HG03558 (cell line): ENCODE data around the gene OR5AU1.
"Not testable (repeated sequence)": the region's sequence is repeated elsewhere in the genome, so short reads cannot be mapped to it uniquely, and the experiment has no call there.

Experiments used
- ATAC-seq: cut with Tn5 transposase; IDR thresholded peaks from one replicate; pipeline ENCODE4 v1.9.1; 2021; ENCODE audit warnings: moderate number of reproducible peaks; ENCODE audit not compliant: unreplicated experiment; ENCODE audit errors: extremely low read depth

OR5AU1 gene

DNA sequence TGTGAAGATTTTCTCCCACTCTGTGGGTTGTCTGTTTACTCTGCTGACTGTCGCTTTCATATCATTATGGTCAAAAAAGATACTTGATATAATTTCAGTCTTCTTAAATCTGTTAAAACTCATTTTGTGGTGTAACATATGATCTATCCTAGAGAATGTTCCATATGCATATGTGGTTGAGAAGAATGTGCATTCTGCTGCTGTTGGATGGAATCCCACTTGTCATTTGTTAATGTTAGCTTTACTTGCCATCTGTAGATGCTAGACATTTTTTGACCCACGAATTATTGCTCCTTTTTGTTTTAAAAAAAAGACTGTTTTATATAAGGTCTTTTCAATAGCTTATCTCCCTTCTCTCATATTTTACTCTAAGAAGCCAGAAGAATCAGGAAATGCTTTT, 26.3 kb upstream of the OR5AU1 start:
- ATAC-seq: no peak

GRCh38 chr14:21171128-21171527, 15.3 kb upstream of the OR5AU1 start:
- ATAC-seq: no peak

DNA sequence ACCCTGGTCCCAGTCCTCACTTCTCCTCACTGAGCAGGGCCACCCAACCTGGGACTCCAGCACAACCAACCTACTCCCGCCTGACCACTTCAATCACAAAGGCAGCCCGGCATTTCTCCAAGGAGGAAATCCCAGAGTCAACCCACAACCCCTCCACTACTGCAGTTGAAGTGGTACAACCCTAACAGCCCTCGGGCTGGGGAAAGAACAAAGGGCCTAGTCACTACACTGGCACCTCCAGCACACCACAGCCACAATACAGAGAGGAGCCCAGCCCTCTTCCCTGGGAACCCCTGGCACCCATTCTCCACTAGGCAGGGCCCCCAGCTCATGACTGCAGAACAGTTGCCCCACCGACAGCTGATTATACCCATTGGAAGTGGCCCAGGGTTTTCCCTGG, 13.7 kb upstream of the OR5AU1 start:
- ATAC-seq: no peak

GRCh38 chr14:21168055-21168454, 12.2 kb upstream of the OR5AU1 start:
- ATAC-seq: no peak

- not testable (repeated sequence) for ATAC-seq
Observed at GRCh38 chr14:21165670-21166069, 9.8 kb upstream of the OR5AU1 start.

DNA sequence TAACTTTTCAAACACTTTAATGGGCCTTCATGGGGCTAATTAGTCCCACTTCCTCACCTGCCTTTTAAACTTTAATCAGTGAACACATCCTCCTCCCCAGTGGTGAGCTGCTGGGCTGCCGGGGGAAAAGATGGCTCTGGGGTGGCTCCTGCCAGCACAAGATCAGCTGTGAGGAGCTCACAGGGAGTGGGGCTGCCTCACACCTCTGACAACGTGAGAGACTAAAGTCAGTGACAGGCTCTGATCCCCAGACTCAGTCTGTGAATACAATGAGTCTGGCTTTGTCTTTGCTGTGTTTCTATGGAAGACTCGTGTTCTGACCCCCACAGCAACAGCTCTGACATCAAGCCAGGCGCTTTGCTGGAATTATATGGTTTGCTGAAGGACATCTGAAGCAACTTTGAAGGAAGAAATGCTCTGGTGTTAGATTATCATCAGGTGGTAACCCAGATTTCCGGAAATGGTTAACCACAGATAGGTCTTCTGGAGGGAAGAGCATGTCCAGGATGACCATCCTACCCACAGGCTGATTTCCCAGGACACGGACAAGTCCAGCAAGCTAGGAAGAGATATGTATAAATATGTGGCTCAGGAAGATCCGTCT, 9.2 kb upstream of the OR5AU1 start:
- not testable (repeated sequence) for ATAC-seq

DNA sequence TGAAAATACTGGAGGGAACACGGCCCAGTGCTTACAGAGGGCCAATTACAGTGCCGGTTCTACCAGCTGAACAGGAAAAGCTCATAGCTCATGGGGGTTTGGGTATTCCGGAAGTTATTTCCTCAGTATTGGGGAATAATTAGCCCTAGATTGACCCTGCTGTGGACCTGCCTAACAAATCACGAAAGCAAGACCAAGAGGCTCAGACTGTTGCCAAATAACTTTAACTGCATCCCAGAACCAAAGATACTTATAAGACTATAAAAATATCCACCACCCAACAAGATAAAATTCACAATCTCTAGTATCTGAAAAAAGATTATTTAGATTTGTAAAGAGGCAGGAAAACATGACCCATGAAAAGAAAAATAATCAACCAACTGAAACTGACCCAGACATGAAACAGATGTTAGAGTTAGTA, 8.0 kb upstream of the OR5AU1 start:
- no peak for ATAC-seq

DNA sequence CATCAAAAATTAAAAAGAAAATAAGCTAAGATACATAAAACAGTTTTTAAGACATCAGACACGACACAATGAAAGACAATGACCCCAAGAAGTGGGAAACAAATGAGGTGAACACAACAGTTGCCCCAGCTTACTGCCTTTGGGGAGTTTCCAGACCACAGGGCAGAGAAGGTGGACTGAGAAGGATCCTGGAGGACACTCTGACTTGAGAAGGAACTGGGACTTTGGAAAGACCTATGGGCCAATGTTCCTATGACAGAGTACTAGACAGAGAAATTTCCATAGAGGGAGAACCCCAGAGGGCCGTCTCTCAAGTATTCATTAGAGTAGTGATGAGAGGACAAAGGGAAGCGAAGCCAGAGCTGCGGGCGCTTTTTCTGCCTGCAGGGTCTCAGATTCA, 6.2 kb upstream of the OR5AU1 start:
- ATAC-seq: no peak

DNA sequence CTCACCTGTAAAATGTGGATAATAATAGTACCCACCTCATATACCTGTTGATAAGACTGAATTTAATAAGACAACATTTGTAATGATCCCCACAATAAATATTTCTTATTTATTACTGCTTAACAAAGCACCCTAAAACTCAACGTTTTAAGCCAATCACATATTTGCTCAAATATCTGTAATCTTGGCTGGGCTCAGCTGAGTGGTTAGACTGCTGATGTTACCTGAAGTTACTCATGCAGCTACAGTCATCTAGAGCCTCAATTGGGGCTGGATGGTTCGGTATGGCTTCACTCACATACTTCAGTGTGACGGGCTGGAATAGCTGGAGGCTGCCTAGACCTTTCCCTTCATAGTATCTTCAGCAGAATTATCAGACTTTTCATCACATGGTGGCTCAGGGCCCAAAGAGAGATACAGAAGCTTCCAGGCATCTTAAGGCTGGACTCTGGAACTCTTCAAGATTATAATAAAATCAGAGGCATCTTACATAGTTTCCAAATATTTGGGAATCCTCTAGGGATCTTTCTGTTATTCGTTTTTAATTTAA, 4.3 kb upstream of the OR5AU1 start:
- ATAC-seq: no peak

DNA sequence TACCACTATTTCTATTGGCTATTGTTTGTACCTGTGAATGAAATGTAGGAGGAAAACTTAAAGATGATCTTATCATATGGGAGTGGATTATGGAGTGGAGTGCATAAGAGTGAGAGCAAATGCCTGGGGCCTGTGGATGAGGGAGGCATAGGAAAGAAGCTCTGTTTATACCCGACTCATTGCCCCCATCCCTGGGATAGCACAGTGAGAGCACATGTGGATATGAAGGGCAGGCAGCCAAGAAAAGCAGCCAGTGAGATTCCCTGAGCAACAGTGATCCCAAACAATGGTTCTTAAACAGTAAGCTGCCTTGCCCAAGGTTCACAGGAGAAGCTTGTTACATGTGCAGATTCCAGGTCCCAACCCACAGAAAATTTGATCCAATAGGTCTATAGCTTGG, 2.3 kb upstream of the OR5AU1 start:
- ATAC-seq: not testable (repeated sequence)

DNA sequence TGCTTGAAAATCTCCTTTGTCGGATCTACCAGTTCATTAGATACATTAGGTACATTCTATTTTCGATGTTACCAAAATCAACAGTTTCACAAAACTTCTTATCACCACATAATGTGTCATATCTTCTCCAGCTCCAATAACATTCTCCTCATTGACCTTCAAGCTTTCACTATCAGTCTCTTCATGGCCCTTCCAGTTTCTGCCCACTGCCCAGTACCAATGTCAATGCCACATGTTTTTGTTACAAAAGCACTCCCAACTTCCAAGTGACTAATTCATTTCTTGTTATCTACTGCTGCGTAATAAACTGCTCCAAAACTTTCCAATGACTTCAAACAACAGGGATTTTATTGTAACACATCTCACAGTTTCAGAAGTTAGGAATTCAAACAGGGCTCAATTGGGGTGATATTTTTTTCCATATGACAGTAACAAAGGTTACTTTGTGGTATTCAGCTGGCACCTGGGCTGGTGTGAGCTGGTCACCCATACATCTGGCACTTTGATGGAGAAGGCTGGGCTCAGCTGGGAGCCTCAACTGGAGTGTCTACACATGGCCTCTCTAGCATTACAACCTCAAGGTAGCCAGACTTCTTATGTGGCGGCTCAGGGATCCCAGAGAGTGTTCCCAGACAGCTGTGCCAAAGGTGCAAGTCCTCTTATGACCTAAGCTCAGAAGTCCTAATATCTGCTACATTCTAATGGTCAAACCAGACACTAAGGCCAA, 6.1 kb downstream of the OR5AU1 start:
- ATAC-seq: no peak

GRCh38 chr14:21145437-21145836, 10.4 kb downstream of the OR5AU1 start:
- no peak for ATAC-seq

- ATAC-seq: no peak
Observed at GRCh38 chr14:21142357-21142756, 13.5 kb downstream of the OR5AU1 start.

DNA sequence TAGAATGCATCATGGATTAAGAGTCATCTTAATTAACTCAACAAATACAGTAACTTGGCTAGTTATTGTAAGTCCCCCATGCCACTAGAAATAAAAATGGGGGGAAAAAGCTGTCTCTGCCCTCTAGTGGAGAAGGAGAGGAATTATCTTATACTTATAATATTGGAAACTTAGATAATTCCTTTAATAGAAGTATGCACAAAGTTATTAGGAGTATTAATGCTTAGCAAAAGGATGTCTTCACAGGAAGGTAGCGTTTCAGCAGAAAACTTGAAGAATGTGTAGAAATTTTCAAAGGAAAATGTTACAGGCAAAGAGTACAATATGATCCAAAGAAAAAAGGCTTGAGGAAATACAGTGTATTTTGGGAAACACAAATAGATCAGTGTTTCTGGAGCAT, 19.8 kb downstream of the OR5AU1 start:
- no peak for ATAC-seq

DNA sequence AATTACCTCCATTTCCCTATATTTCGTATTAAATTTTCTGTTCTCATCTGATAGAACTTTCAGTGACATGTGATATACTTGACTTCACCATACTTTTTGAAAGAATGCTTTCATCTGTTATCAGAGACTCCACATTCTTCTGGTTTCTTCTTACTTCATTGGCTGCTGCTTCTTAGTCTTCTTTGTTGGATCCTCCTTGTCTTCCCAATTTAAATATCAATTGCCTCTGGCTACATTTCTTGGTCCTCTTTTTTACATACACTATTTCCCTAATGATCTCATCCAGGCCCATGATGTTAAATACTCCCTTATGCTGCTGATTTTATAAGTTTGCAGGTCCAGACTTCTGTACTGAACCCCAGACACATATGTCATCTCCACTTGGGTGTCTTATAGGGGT, 22.0 kb downstream of the OR5AU1 start:
- no peak for ATAC-seq

GRCh38 chr14:21123429-21123828, 32.4 kb downstream of the OR5AU1 start:
- ATAC-seq: no peak

- no peak for ATAC-seq
Observed at GRCh38 chr14:21121122-21121521, 34.7 kb downstream of the OR5AU1 start.

DNA sequence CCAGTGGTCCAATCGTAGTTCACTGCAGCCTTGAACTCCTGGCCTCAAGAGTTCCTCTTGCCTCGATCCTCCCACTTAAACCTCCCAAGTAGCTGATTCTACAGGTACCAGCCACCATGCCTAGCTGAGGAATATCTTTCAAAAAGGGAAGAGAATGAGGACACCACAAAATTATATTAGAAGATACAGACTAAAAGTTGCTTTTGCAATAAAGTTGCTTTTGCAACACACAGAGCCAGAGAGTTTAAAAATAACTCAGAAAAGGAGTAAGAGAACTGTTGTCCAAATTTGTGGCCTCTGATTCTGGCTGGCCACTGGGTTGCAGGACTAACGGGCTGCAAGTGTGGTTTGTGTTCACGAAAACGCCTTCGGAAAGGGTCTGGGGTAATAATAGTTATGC, 35.2 kb downstream of the OR5AU1 start:
- no peak for ATAC-seq

DNA sequence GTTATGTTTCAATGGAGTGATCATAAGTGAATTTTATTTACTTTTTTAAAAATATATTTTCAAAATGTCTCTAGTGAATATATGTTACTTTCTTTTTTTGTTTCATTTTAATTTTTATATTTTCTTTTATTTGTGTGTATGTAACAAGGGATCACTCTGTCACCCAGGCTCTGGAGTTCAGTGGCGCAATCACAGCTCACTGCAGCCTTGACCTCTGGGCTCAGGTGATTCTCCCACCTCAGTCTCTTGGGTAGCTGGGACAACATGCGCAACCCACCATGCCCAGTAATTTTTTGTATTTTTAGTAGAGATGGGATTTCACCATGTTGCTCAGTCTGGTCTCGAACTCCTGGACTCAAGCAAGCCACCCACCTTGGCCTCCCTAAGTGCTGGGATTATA, 36.9 kb downstream of the OR5AU1 start:
- ATAC-seq: no peak

- no peak for ATAC-seq
Observed at GRCh38 chr14:21113369-21113768, 42.5 kb downstream of the OR5AU1 start.

DNA sequence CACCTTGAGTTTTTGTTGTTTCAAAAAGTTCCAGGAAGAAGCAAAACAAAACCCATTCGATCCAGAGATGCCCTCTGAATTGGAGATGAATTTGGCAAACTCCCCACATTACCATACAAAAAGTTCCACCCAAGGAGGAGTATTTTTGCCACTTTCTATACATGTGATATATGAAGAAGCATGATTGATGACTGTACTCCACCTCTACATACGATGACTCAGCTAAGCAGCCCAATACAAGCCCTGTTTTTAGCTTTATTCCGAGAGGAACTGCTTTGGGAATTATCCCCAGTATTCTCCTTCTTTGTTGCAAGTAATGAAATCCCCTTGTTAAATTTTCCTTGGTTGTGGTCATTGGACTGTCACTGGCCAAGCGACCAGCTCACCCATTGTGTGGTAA, 43.6 kb downstream of the OR5AU1 start:
- ATAC-seq: no peak
